ENCODE data around the gene RAB18.
"Not testable (repeated sequence)": the region's sequence is repeated elsewhere in the genome, so short reads cannot be mapped to it uniquely, and the experiment has no call there.

DNA sequence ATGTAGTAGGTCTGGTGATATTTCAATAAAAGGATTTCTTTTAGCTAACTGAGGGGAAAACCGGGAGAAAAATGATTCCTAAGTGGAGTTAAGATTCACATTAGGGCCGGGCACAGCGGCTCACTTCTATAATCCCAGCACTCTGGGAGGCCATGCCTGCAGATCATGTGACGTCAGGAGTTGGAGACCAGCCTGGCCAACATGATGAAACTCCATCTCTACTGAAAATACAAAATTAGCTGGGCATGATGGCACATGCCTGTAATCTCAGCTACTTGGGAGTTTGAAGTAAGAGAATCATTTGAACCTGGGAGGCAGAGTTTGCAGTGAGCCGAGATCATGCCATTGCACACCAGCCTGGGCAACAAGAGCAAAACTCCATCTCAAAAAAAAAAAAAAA is 72.9 kb downstream of the RAB18 start:
- TF ChIP-seq, protein P1, sequence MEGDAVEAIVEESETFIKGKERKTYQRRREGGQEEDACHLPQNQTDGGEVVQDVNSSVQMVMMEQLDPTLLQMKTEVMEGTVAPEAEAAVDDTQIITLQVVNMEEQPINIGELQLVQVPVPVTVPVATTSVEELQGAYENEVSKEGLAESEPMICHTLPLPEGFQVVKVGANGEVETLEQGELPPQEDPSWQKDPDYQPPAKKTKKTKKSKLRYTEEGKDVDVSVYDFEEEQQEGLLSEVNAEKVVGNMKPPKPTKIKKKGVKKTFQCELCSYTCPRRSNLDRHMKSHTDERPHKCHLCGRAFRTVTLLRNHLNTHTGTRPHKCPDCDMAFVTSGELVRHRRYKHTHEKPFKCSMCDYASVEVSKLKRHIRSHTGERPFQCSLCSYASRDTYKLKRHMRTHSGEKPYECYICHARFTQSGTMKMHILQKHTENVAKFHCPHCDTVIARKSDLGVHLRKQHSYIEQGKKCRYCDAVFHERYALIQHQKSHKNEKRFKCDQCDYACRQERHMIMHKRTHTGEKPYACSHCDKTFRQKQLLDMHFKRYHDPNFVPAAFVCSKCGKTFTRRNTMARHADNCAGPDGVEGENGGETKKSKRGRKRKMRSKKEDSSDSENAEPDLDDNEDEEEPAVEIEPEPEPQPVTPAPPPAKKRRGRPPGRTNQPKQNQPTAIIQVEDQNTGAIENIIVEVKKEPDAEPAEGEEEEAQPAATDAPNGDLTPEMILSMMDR (IDR thresholded peaks at IDR 0.05; ENCODE audit: low read depth, low read length, poor library complexity, severe bottlenecking) = not testable (repeated sequence)
- not testable (repeated sequence) for TF ChIP-seq EZH2phosphoT487 (IDR thresholded peaks at IDR 0.05; ENCODE audit: borderline replicate concordance, low read length)
